Measurements from ENCODE around the gene LY6G6C. TPM values are rescaled to one million over a fixed set of nuclear protein-coding genes. Genes with fewer than 3 reads are reported as not detected.

The LY6G6C gene
- total and polyA plus RNA-seq, 2 experiments from 2014 or later = not detected

DNA sequence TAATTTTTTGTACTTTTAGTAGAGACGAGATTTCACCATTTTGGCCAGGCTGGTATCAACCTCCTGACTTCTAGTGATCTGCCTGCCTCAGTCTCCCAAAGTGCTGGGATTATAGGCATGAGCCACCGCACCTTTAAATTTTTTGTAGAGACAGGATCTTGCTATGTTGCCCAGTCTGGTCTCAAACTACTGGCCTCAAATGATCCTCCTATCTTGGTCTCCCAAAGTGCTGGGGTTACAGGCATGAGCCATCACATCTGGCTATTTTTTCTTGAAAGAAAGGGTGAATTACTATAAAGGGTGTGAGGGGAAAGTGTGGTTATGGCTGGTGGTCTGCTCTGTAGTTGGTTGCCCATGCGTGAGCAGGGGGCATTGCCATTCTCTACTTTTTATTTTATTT, 13.3 kb downstream of the LY6G6C start (continued):
- TF ChIP-seq, protein P1, sequence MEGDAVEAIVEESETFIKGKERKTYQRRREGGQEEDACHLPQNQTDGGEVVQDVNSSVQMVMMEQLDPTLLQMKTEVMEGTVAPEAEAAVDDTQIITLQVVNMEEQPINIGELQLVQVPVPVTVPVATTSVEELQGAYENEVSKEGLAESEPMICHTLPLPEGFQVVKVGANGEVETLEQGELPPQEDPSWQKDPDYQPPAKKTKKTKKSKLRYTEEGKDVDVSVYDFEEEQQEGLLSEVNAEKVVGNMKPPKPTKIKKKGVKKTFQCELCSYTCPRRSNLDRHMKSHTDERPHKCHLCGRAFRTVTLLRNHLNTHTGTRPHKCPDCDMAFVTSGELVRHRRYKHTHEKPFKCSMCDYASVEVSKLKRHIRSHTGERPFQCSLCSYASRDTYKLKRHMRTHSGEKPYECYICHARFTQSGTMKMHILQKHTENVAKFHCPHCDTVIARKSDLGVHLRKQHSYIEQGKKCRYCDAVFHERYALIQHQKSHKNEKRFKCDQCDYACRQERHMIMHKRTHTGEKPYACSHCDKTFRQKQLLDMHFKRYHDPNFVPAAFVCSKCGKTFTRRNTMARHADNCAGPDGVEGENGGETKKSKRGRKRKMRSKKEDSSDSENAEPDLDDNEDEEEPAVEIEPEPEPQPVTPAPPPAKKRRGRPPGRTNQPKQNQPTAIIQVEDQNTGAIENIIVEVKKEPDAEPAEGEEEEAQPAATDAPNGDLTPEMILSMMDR (conservative IDR thresholded peaks at IDR 0.05; ENCODE audit: low read depth in 2 of 2) = no peak
- TF ChIP-seq EZH2phosphoT487 (IDR thresholded peaks at IDR 0.05; ENCODE audit: unreplicated experiment) (no peak), STAT1 (IDR thresholded peaks at IDR 0.05; ENCODE audit: unreplicated experiment) (no peak), EZH2 (IDR thresholded peaks at IDR 0.05; ENCODE audit: low read depth, unreplicated experiment) (no peak), JUNB (IDR thresholded peaks at IDR 0.05; ENCODE audit: unreplicated experiment) (no peak)
- TF ChIP-seq, protein P2, sequence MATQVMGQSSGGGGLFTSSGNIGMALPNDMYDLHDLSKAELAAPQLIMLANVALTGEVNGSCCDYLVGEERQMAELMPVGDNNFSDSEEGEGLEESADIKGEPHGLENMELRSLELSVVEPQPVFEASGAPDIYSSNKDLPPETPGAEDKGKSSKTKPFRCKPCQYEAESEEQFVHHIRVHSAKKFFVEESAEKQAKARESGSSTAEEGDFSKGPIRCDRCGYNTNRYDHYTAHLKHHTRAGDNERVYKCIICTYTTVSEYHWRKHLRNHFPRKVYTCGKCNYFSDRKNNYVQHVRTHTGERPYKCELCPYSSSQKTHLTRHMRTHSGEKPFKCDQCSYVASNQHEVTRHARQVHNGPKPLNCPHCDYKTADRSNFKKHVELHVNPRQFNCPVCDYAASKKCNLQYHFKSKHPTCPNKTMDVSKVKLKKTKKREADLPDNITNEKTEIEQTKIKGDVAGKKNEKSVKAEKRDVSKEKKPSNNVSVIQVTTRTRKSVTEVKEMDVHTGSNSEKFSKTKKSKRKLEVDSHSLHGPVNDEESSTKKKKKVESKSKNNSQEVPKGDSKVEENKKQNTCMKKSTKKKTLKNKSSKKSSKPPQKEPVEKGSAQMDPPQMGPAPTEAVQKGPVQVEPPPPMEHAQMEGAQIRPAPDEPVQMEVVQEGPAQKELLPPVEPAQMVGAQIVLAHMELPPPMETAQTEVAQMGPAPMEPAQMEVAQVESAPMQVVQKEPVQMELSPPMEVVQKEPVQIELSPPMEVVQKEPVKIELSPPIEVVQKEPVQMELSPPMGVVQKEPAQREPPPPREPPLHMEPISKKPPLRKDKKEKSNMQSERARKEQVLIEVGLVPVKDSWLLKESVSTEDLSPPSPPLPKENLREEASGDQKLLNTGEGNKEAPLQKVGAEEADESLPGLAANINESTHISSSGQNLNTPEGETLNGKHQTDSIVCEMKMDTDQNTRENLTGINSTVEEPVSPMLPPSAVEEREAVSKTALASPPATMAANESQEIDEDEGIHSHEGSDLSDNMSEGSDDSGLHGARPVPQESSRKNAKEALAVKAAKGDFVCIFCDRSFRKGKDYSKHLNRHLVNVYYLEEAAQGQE (IDR thresholded peaks at IDR 0.05; ENCODE audit: unreplicated experiment) = no peak

DNA sequence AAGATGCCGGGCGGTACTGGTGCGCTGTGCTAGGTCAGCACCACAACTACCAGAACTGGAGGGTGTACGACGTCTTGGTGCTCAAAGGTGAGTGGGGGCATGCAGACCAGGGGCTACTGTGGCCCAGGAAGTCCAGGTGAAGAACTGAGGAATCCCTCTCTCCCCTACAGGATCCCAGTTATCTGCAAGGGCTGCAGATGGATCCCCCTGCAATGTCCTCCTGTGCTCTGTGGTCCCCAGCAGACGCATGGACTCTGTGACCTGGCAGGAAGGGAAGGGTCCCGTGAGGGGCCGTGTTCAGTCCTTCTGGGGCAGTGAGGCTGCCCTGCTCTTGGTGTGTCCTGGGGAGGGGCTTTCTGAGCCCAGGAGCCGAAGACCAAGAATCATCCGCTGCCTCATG, 13.8 kb downstream of the LY6G6C start:
- H3K27me3 Mint-ChIP-seq (ENCODE audit: insufficient read depth, low read depth, poor library complexity) = peaks cover 14% of the 10 kb centered on the region
- no peak for TF ChIP-seq JUNB (IDR thresholded peaks at IDR 0.05; ENCODE audit: unreplicated experiment)
- TF ChIP-seq CREB1 (CRISPR knock-in tag; IDR thresholded peaks at IDR 0.05; ENCODE audit: low read depth) = no peak
- TF ChIP-seq, protein P2 (IDR thresholded peaks at IDR 0.05; ENCODE audit: unreplicated experiment) = no peak
- TF ChIP-seq, protein P3, sequence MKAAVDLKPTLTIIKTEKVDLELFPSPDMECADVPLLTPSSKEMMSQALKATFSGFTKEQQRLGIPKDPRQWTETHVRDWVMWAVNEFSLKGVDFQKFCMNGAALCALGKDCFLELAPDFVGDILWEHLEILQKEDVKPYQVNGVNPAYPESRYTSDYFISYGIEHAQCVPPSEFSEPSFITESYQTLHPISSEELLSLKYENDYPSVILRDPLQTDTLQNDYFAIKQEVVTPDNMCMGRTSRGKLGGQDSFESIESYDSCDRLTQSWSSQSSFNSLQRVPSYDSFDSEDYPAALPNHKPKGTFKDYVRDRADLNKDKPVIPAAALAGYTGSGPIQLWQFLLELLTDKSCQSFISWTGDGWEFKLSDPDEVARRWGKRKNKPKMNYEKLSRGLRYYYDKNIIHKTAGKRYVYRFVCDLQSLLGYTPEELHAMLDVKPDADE (IDR thresholded peaks at IDR 0.05) = no peak
- no peak for TF ChIP-seq NANOG (IDR thresholded peaks at IDR 0.05; ENCODE audit: borderline replicate concordance)
- TF ChIP-seq POLR2AphosphoS5 (IDR thresholded peaks at IDR 0.05; ENCODE audit: low read depth) = no peak
- no peak for TF ChIP-seq EZH2phosphoT487 (IDR thresholded peaks at IDR 0.05; ENCODE audit: unreplicated experiment)
- TF ChIP-seq ZNF114 (CRISPR knock-in tag; IDR thresholded peaks at IDR 0.05) = no peak
- TF ChIP-seq EZH2 (IDR thresholded peaks at IDR 0.05; ENCODE audit: low read depth, unreplicated experiment) = no peak
- TF ChIP-seq ZNF331 (CRISPR knock-in tag; IDR thresholded peaks at IDR 0.05; ENCODE audit: low read depth) = no peak
- TF ChIP-seq, protein P1 (conservative IDR thresholded peaks at IDR 0.05; ENCODE audit: low read depth in 2 of 2) = no peak

More for the DNA sequence above, 13.8 kb downstream of the LY6G6C start:
- DNase-seq (ENCODE audit: low spot score) (no peak), ATAC-seq (no peak)
- Histone ChIP-seq H3K36me3 (ENCODE audit: insufficient read depth) (no peaks in the 10 kb centered on the region), H3K4me2 (no peak overlapping the region), H3F3A (replicated peaks; ENCODE audit: low read depth) (no peaks in the 10 kb centered on the region; the same call in 1 of the 2 replicates), H3K4me1 (ENCODE audit: insufficient read depth) (no peaks in the 10 kb centered on the region), H2AFZ (no peak overlapping the region), H3K4me3 (no peak overlapping the region), H3K9me2 (ENCODE audit: insufficient read depth) (no peaks in the 10 kb centered on the region), H3K27me3 (ENCODE audit: insufficient read depth) (no peaks in the 10 kb centered on the region), H3K79me2 (replicated peaks; ENCODE audit: insufficient read depth) (no peaks in the 10 kb centered on the region), H4K20me1 (replicated peaks; ENCODE audit: insufficient read depth) (no peaks in the 10 kb centered on the region), H3K27ac (ENCODE audit: low read depth) (no peak overlapping the region)
- Mint-ChIP-seq H3K36me3 (ENCODE audit: low read depth) (no peaks in the 10 kb centered on the region), H3K4me3 (no peak overlapping the region), H3K27ac (no peak overlapping the region), H3K4me1 (peaks cover 9% of the 10 kb centered on the region), H3K9me3 (no peaks in the 10 kb centered on the region)
